Neuronal stem cell (in vitro differentiated cells): ENCODE results near the gene SQSTM1.

ENCODE experiments used
- DNase-seq: peaks from one replicate; pipeline ENCODE4 v3.0.0-alpha.2; 2013; ENCODE audit warnings: low spot score
- H2AFZ ChIP-seq: one replicate; pipeline ENCODE4 v1.6.1; 2013; ENCODE audit warnings: mild to moderate bottlenecking, low read length, inconsistent platforms
- H2AK5ac ChIP-seq: 2 replicates; pipeline ENCODE4 v1.6.1; 2013; ENCODE audit warnings: low read depth, mild to moderate bottlenecking, inconsistent platforms, low read length, moderate library complexity, mixed read lengths
- H2BK120ac ChIP-seq: 2 replicates; pipeline ENCODE4 v1.6.1; 2013; ENCODE audit warnings: low read depth, mild to moderate bottlenecking, inconsistent platforms, low read length, moderate library complexity, mixed read lengths
- H2BK12ac ChIP-seq: one replicate; pipeline ENCODE4 v1.6.1; 2013; ENCODE audit warnings: low read length, inconsistent platforms
- H2BK15ac ChIP-seq: 2 replicates; pipeline ENCODE4 v1.6.1; 2013; ENCODE audit warnings: mild to moderate bottlenecking, low read length, inconsistent platforms, mixed read lengths
- H2BK5ac ChIP-seq: one replicate; pipeline ENCODE4 v1.6.1; 2013; ENCODE audit warnings: inconsistent platforms, mild to moderate bottlenecking, low read length, moderate library complexity
- H3K14ac ChIP-seq: one replicate; pipeline ENCODE4 v1.6.1; 2013; ENCODE audit warnings: low read length, inconsistent platforms
- H3K18ac ChIP-seq: 2 replicates; pipeline ENCODE4 v1.6.1; 2013; ENCODE audit warnings: low read length, inconsistent platforms
- H3K23ac ChIP-seq: 2 replicates; pipeline ENCODE4 v1.6.1; 2013; ENCODE audit warnings: low read depth, mild to moderate bottlenecking, mixed read lengths, low read length, inconsistent platforms; ENCODE audit not compliant: poor library complexity
- H3K27ac ChIP-seq: replicated peaks from 3 replicates; pipeline ENCODE4 v1.5.1; 2013; ENCODE audit warnings: low read length, inconsistent platforms
- H3K27me3 ChIP-seq, 3 experiments: 2 replicates each; pipeline ENCODE4 v1.6.1; 2013; ENCODE audit warnings: low read length in 3 of 3, mild to moderate bottlenecking in 2 of 3, inconsistent platforms in 1 of 3, low read depth in 1 of 3, mixed read lengths in 1 of 3, moderate library complexity in 1 of 3; ENCODE audit not compliant: control insufficient read depth in 3 of 3, insufficient read depth in 3 of 3
- H3K36me3 ChIP-seq, 2 donors: replicated peaks in 1 of 2; 2 replicates each; pipeline ENCODE4 v1.6.1; 2013; ENCODE audit warnings: low read length in 2 of 2; ENCODE audit not compliant: control insufficient read depth in 2 of 2, insufficient read depth in 2 of 2
- H3K4ac ChIP-seq: 2 replicates; pipeline ENCODE4 v1.6.1; 2013; ENCODE audit warnings: inconsistent platforms, mild to moderate bottlenecking, low read length, moderate library complexity
- H3K4me1 ChIP-seq, 2 donors: 1 replicate in 1 of 2; 2 replicates in 1 of 2; pipeline ENCODE4 v1.6.1; 2013; ENCODE audit warnings: low read length in 2 of 2, low read depth in 1 of 2; ENCODE audit not compliant: control insufficient read depth in 2 of 2, insufficient read depth in 1 of 2
- H3K4me2 ChIP-seq: one replicate; pipeline ENCODE4 v1.6.1; 2013; ENCODE audit warnings: mild to moderate bottlenecking, low read length, inconsistent platforms; ENCODE audit not compliant: insufficient read depth, poor library complexity, severe bottlenecking
- H3K4me3 ChIP-seq, 2 donors: 2 replicates each; pipeline ENCODE4 v1.5.1; 2013; ENCODE audit warnings: low read length in 2 of 2, mild to moderate bottlenecking in 2 of 2, inconsistent platforms in 1 of 2, moderate library complexity in 1 of 2
- H3K79me1 ChIP-seq: one replicate; pipeline ENCODE4 v1.6.1; 2013; ENCODE audit warnings: low read depth, mild to moderate bottlenecking, inconsistent platforms, low read length, moderate library complexity
- H3K9ac ChIP-seq: one replicate; pipeline ENCODE4 v1.6.1; 2013; ENCODE audit warnings: mild to moderate bottlenecking, low read depth, low read length, inconsistent platforms; ENCODE audit not compliant: poor library complexity
- H3K9me3 ChIP-seq, 2 donors: replicated peaks in 1 of 2; 2 replicates each; pipeline versions ENCODE3 to v1.6.1; 2013; ENCODE audit warnings: low read length in 2 of 2, mild to moderate bottlenecking in 2 of 2, inconsistent platforms in 1 of 2, low read depth in 1 of 2, mixed read lengths in 1 of 2, moderate library complexity in 1 of 2; ENCODE audit not compliant: control insufficient read depth in 2 of 2, insufficient read depth in 1 of 2
- H4K8ac ChIP-seq: one replicate; pipeline ENCODE4 v1.6.1; 2013; ENCODE audit warnings: low read depth, mild to moderate bottlenecking, inconsistent platforms, low read length, moderate library complexity
- H4K91ac ChIP-seq: one replicate; pipeline ENCODE4 v1.6.1; 2013; ENCODE audit warnings: low read length, low read depth, mild to moderate bottlenecking, inconsistent platforms; ENCODE audit not compliant: poor library complexity
- WGBS, 2 donors: extraction: QIAGEN DNeasy Blood & Tissue Kit; methylation state at CpG; one replicate each; pipeline ENCODE4 v1.1.7; 2013; ENCODE audit warnings: missing lambda C conversion rate in 2 of 2, mixed read lengths in 1 of 2; ENCODE audit not compliant: insufficient read length in 2 of 2, insufficient replicate concordance in 1 of 2; ENCODE audit errors: extremely low coverage in 2 of 2; 5-methylcytosine and 5-hydroxymethylcytosine counted together

The SQSTM1 gene

GRCh38 chr5:179821298-179822058, 773 bp downstream of the SQSTM1 start:
- Histone ChIP-seq H4K91ac (no peak overlapping the region), H3K9ac (peak overlapping the region; percentile 99), H3K9me3 (peaks cover 0 to 2% of the 10 kb centered on the region in 2 donors), H2BK15ac (no peak overlapping the region), H3K27me3 (peaks cover 0 to 2% (median 0%) of the 10 kb centered on the region in 3 experiments), H3K4me3 (peak overlapping the region; percentile 87 to 91), H3K4me2 (peak overlapping the region; percentile 88), H2BK120ac (no peak overlapping the region), H4K8ac (no peak overlapping the region), H3K14ac (peak overlapping the region; percentile 64), H3K36me3 (peaks cover 27 to 44% of the 10 kb centered on the region in 2 donors), H3K79me1 (peaks cover 23% of the 10 kb centered on the region), H3K18ac (peak overlapping the region; percentile 99), H3K4ac (no peak overlapping the region), H3K23ac (peak overlapping the region; percentile 99), H3K27ac (peak overlapping the region; percentile 88), H2AK5ac (peak overlapping the region; percentile 47), H3K4me1 (peaks cover 23 to 33% of the 10 kb centered on the region in 2 donors), H2AFZ (peak overlapping the region; percentile 76), H2BK12ac (peak overlapping the region; percentile 50), H2BK5ac (peak overlapping the region; percentile 88)
- DNase-seq: no peak
- WGBS, 2 donors: no CpG with 5 or more reads among the region's 54 CpGs

- no peak overlapping the region for H2BK12ac ChIP-seq
- H3K14ac ChIP-seq: no peak overlapping the region
- no peaks in the 10 kb centered on the region for H3K27me3 ChIP-seq
- peak overlapping the region in 1 of 2 donors; percentile 91 for H3K4me3 ChIP-seq
- no peak overlapping the region for H3K4ac ChIP-seq
- no peak overlapping the region for H4K8ac ChIP-seq
- H3K23ac ChIP-seq: no peak overlapping the region
- no peak overlapping the region for H3K27ac ChIP-seq
- H3K18ac ChIP-seq: no peak overlapping the region
- H3K4me1 ChIP-seq: peaks cover 23 to 33% of the 10 kb centered on the region in 2 donors
- no peak overlapping the region for H3K9ac ChIP-seq
- H2BK5ac ChIP-seq: no peak overlapping the region
- H2AFZ ChIP-seq: no peak overlapping the region
- H2BK120ac ChIP-seq: no peak overlapping the region
- DNase-seq: no peak
- H3K9me3 ChIP-seq: peaks cover 0 to 2% of the 10 kb centered on the region in 2 donors
- H2AK5ac ChIP-seq: no peak overlapping the region
- peak overlapping the region; percentile 23 for H3K4me2 ChIP-seq
- peaks cover 23% of the 10 kb centered on the region for H3K79me1 ChIP-seq
- H3K36me3 ChIP-seq: peaks cover 27 to 50% of the 10 kb centered on the region in 2 donors
- H4K91ac ChIP-seq: no peak overlapping the region
- WGBS, 2 donors: no CpG with 5 or more reads among the region's 3 CpGs
- H2BK15ac ChIP-seq: no peak overlapping the region
Measured at GRCh38 chr5:179822059-179822432, 1.3 kb downstream of the SQSTM1 start.

DNA sequence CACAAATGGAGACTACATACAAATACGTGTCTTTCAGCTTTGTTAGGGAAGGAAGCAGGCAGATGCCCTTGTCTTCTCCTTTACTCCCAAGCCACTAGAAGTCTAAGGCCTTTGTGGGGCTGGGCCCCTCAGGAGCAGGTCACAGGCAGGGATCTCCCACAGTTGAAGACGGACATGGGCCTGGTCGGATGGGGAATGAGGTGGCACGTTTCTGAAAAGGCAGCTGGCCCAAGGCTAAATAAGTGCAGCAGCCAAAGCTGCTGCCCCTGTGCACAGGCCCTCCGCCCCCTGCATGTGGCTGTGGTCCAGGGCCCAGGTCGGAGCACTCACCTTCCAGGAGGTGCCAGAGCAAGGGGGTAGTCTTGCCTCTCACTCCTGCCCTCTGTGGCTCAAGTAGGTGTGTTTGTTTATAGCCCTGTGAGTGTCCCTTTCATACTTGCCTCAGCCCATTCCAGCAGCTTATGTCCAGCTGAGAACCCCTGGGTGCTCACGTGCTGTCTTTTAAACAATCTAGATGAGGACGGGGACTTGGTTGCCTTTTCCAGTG, 1.8 kb downstream of the SQSTM1 start:
- peaks cover 27 to 54% of the 10 kb centered on the region in 2 donors for H3K36me3 ChIP-seq

More for the DNA sequence above, 1.8 kb downstream of the SQSTM1 start:
- peak overlapping the region in 1 of 2 donors; percentile 91 for H3K4me3 ChIP-seq
- no peak overlapping the region for H2BK12ac ChIP-seq
- H3K9ac ChIP-seq: no peak overlapping the region
- H2BK15ac ChIP-seq: no peak overlapping the region
- H3K79me1 ChIP-seq: peaks cover 23% of the 10 kb centered on the region
- no CpG with 5 or more reads among the region's 8 CpGs for WGBS, 2 donors
- H3K27ac ChIP-seq: no peak overlapping the region
- peaks cover 23 to 31% of the 10 kb centered on the region in 2 donors for H3K4me1 ChIP-seq
- no peak for DNase-seq
- H2BK5ac ChIP-seq: no peak overlapping the region
- H2AK5ac ChIP-seq: no peak overlapping the region
- H3K4me2 ChIP-seq: no peak overlapping the region
- no peak overlapping the region for H3K18ac ChIP-seq
- no peak overlapping the region for H2AFZ ChIP-seq
- no peak overlapping the region for H3K23ac ChIP-seq
- no peak overlapping the region for H3K4ac ChIP-seq
- no peak overlapping the region for H4K91ac ChIP-seq
- no peak overlapping the region for H3K14ac ChIP-seq
- H3K27me3 ChIP-seq: no peaks in the 10 kb centered on the region
- H4K8ac ChIP-seq: no peak overlapping the region
- H2BK120ac ChIP-seq: no peak overlapping the region
- peaks cover 0 to 2% of the 10 kb centered on the region in 2 donors for H3K9me3 ChIP-seq
